Measurements from ENCODE around the gene AKAP1.
A peak's percentile ranks its signal among the peaks of the same experiment; 100 is the strongest.

The AKAP1 gene

DNA sequence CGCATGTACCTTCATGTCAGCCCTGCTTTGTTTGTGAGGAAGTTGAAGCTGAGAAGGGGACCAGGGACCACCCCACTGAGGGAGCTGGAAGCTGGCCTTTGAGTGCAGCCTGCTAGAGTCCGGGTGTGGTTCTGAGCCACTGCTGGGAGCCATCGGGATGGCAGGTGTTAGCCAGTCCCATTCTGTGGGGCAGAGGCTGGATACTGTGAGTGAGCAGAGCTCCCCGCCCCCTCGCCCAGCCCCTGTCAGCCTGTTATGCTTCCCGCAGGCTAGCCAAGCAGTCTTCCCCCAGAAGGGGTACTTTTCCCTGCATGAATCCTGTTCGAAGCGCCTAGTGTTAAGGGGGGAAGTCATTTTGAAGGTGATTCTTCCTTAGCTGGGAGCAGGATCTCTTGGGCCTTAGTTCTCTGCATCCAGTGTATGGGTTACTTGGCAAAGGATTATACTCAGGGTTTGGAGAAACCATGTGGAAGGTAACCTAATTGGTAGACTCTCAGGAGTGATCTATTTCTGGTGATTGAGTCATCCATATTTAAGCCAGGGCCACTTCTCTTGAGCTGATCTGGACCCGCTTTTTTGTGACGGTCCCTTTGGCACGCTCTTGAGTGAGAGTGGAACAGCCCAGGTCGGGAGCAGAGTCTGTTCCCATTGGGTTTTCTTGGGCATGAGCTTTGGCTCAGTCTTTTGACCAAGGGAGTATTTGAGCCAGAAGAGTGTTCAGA lies 23.8 kb downstream of the AKAP1 start:
- no peak for DNase-seq (ENCODE audit: low read depth)
- TF ChIP-seq POLR2A (IDR thresholded peaks at IDR 0.05; ENCODE audit: extremely low read depth, insufficient read length), result no peak
- TF ChIP-seq CTCF (IDR thresholded peaks at IDR 0.05; ENCODE audit: low read depth, low read length), result no peak
- TF ChIP-seq MAX (IDR thresholded peaks at IDR 0.05; ENCODE audit: low read depth, low read length), result no peak
- TF ChIP-seq MYC (IDR thresholded peaks at IDR 0.05; ENCODE audit: low read depth, low read length), result no peak

GRCh38 chr17:57109393-57110151 lies 24.5 kb downstream of the AKAP1 start:
- H3K4me3 ChIP-seq (ENCODE audit: low read depth, low read length), result no peak overlapping the region
- peak; percentile 41 for DNase-seq (ENCODE audit: low read depth)
- TF ChIP-seq MYC (IDR thresholded peaks at IDR 0.05; ENCODE audit: low read depth, low read length) (no peak), MAX (IDR thresholded peaks at IDR 0.05; ENCODE audit: low read depth, low read length) (no peak), CTCF (IDR thresholded peaks at IDR 0.05; ENCODE audit: low read depth, low read length) (no peak), POLR2A (IDR thresholded peaks at IDR 0.05; ENCODE audit: extremely low read depth, insufficient read length) (no peak)

More for the DNA sequence above, 23.8 kb downstream of the AKAP1 start:
- no peak overlapping the region for H3K4me3 ChIP-seq (ENCODE audit: low read depth, low read length)

GRCh38 chr17:57110152-57110542 lies 25.1 kb downstream of the AKAP1 start:
- DNase-seq (ENCODE audit: low read depth), result no peak
- no peak overlapping the region for H3K4me3 ChIP-seq (ENCODE audit: low read depth, low read length)
- TF ChIP-seq CTCF (IDR thresholded peaks at IDR 0.05; ENCODE audit: low read depth, low read length) (no peak), MAX (IDR thresholded peaks at IDR 0.05; ENCODE audit: low read depth, low read length) (no peak), POLR2A (IDR thresholded peaks at IDR 0.05; ENCODE audit: extremely low read depth, insufficient read length) (no peak), MYC (IDR thresholded peaks at IDR 0.05; ENCODE audit: low read depth, low read length) (no peak)

DNA sequence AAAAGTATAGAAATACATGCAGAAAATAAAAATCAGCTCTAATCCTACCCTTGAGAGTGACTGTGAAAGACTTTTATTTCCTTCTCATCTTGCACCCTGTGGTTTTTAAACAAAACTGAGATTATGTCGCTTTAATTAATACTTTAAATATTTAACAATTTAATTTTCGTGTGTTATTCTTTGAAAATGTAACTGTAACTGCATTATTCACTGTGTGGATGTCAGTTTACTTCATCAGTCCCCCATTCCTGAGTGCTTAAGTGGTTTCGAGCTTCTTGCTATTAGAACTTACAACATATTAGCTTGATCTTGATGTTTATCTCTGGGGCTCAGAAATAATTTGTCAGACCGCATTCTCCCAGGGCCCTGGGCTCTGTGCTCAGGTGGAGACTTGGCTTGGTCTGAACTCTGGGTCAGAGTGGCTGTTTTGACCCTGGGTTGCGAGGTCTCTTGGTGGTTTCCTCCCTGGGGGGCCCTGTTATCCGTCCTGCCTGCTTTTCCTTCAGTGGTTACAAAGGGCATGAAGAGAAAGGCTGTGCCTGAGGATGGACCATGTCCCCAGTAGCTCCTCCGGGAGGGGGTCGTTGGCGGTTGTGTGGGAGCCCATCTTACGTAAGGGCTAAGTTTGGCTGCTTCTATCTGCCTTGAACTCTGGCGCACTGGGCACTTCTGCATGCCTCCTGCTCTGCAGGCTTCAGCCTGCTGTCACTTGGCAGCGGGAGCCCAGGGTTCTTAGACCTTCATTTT lies 25.7 kb downstream of the AKAP1 start:
- peak; percentile 93 for DNase-seq (ENCODE audit: low read depth)

More for the DNA sequence above, 25.7 kb downstream of the AKAP1 start:
- TF ChIP-seq MAX (IDR thresholded peaks at IDR 0.05; ENCODE audit: low read depth, low read length) (no peak), POLR2A (IDR thresholded peaks at IDR 0.05; ENCODE audit: extremely low read depth, insufficient read length) (no peak), CTCF (IDR thresholded peaks at IDR 0.05; ENCODE audit: low read depth, low read length) (no peak), MYC (IDR thresholded peaks at IDR 0.05; ENCODE audit: low read depth, low read length) (no peak)
- no peak overlapping the region for H3K4me3 ChIP-seq (ENCODE audit: low read depth, low read length)

All from NB4 (cell line).